Cerebellar cortex (tissue), 1 donor: ENCODE results near the gene TWF2.

Experiments used
- DNase-seq: peaks from one replicate; pipeline ENCODE4 v3.0.0-alpha.2; 2015; ENCODE audit warnings: low spot score

TWF2 gene

DNA sequence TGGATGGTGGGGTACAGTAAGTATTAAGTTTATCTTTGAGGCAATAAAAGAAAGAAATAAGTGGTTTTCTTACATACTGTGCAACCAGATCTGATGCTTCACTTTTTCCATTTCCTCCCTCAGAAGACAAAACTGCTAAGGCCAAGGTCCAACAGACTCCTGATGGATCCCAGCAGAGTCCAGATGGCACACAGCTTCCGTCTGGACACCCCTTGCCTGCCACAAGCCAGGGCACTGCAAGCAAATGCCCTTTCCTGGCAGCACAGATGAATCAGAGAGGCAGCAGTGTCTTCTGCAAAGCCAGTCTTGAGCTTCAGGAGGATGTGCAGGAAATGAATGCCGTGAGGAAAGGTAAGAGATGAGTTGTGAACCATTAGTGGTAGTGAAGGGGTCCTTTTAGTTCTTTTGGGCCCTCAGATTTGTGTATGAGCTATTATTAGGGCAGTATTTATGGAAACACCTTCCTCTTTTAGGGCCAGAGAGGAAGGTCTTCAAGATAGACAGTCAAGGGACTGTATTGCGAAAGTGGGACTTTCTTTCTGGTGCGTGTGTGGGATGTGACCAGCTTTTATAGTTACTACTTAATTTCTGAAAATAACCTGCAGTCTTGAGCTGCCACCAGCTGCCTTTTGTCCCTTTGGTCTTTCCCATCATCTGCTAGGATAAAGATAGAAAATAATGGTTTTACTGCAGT, 36.4 kb downstream of the TWF2 start:
- DNase-seq: peak; percentile 97

DNA sequence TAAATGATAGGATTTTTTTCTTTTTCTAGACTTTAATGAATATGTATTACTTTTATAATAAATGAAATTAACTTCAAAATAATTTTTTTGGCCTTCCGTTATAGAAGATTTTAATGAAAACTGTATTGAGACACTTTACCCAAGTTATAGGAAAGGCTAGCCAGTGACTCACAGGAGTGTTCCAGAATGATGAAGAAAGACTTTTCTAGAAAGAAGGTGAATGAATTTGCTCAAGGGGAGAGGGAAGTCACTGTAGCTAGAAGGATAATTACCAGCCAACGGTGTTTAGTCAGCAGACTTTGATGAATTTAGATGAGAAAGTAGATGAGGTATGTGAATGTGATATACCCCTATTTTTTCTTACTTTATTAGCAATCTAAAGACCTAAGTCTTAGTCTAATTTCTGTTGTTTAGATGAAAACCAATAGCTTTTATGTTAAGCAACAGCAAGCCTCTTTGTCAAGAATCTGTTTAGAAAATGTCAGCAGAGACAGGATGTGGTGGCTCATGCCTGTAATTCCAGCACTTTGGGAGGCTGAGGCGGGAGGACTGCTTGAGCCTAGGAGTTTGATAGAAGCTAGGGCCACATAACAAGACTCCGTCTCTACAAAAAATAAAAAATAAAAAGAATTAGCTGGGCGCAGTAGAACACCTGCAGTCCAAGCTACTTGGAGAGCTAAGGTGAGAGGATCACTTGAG, 37.8 kb downstream of the TWF2 start:
- no peak for DNase-seq

GRCh38 chr3:52198643-52199608, 40.0 kb downstream of the TWF2 start:
- DNase-seq: no peak

GRCh38 chr3:52197842-52198625, 40.9 kb downstream of the TWF2 start, which contains the start of gene ALAS1:
ALAS1 (plus strand) TSS chr3:52198160; CDS start chr3:52199242, 1,082 bp downstream.
- peak; percentile 85 for DNase-seq

GRCh38 chr3:52197499-52197841, 41.5 kb downstream of the TWF2 start:
- no peak for DNase-seq

DNA sequence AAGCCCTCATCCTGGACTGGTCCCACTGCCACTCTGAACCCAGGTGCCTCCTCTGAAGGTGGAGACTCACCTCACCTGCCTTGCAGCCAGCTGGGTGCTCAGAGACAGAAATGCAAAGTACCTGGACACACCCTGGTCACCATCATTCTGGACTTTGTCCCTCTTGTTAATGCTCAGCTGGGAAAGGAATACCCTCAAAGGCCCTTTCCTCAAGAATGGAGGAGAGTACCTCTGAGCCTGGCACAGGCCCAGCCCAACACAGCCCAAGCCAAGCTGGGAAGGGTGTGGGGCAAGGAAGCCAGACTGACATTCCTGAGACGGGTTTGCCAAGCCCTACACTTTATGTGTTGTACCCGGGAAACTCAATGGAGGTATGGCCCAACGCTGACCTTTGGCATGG, 42.0 kb downstream of the TWF2 start:
- DNase-seq: no peak

DNA sequence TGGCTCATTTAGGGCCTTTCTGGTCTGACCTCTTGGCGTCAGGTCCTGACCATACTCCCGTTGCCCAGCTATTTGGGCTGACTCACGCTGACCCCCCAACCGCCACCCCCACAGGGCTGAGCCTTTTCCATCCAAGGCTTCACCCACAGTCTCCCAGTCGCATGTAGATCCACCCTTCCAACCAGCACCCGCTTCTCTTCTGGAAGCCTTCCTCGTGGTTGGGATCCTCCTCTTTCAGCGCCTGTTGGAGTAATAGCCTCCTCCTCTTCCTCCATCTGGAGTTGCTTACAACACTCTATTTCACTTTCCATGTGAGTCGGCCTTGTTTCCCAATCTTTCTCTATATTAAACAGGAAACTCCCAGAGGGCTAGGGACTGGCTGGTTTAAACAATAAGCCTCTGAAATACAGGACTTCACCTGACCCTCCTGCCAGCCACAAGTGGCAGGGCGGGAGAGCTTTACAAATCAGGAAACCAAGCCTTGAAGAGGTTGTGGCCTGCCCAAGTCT, 43.1 kb downstream of the TWF2 start:
- DNase-seq: no peak

DNA sequence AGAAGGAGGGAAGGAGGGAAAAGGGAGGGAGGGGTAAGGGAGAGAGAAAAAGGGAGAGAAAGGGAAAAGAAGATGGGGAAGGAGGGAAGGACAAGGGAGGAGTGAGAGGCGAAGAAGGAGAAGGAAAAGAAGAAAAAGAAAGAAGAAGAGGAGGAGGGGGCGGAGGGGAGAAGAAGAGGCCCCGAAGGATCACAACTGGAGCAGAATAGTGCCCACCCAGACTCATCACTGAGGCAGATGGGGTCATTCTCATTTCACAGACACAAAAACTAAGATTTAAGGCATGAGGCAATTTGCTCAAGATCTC, 43.7 kb downstream of the TWF2 start:
- DNase-seq: no peak

GRCh38 chr3:52194485-52195290, 44.3 kb downstream of the TWF2 start:
- DNase-seq: no peak

GRCh38 chr3:52193065-52193464, 45.9 kb downstream of the TWF2 start:
- no peak for DNase-seq

- no peak for DNase-seq
These were observed 47.3 kb downstream of the TWF2 start for GRCh38 chr3:52191663-52192062.

GRCh38 chr3:52190294-52191074, 48.5 kb downstream of the TWF2 start:
- DNase-seq: no peak

DNA sequence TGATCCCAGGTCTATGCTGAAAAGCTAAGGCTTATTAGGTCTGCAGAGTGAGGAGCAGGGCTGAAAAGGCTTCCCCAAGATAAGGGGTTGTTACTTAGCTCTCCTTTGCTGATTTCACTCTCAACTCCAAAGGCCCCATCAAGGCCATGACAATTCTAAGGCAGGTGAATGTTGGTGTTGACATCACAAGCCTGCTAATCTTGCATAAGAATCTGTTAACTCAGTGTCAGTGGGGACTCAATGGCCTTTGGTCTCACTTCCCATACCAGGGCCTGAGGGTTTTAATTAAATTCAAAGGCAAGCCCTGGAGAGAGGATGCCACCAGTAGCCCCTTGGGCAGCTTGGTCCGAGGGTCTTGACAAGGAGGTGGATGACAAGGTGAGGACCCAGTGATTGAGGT, 50.4 kb downstream of the TWF2 start:
- no peak for DNase-seq

DNA sequence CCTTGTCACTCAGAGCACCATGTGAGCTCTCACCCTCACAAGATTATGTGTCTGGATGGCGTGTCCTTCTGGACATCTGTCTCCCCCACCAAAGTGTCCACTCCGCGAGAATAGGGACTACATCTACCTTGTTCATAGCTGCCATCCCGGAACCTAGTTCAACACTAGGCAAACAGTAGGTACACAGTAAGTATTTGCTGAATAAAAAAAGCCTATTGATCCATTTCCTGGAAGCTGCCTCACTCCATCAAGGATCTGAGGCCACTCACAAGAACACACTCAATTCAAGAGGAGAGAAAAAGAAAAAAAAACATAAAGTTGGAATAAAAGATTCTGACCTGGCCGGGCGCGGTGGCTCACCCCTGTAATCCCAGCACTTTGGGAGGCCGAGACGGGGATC, 52.2 kb downstream of the TWF2 start:
- no peak for DNase-seq

DNA sequence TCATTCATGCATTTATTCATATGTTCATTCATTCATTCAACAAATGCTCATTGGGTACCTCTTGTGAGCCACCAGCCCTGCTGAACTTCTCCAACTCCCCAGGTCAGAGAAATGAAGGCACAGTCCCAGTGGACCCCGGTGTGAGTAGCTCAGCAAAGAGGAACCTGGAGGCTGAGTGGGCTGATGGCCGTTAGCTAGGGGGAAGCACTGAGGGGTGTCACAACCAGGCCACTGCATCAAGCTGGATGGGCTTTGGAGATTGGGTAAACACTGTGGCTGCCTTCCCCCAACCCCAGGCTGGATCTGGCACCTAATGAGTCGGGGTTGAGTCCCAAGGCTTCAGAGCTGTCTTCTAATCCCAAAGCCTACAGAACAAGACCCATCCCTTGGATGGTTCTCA, 53.1 kb downstream of the TWF2 start:
- DNase-seq: no peak

DNA sequence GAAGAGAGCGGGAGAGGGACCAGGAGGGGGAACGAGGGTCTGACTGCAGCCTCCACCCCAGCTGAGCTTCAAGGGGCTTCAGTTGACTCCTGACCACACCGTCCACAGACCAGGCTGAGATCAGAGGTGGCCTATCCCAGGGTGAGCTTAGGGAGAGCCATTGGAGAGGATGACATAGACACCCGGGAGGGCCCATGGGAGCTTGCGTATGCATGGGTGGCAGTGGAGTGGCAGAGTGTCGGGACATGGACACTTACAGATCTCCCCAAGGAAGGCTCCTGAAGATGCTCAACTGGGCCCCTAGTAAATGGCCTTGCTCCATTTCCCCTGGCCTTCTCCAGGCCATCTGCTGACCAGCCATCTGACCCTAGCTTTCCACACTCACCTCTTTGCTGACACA, 53.6 kb downstream of the TWF2 start:
- DNase-seq: no peak

DNA sequence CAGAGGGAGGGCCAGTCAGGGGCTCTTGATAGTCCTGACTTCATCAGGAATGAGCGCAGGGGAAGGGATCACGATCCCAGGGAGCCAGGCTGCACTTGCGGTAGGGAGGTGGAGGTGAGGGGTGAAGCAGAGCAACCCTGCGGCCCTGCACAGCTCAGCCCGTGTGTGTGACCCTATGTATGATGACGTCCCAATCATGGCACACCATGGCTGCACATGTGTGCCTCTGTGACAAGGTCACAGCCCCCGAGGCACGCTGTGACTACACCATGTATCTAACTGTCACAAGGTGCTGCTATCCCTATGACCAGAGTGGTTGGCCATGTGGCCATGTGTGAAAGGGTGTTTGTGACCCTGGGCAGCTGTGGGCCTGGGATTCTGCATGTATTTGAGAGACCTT, 54.3 kb downstream of the TWF2 start:
- DNase-seq: no peak

- DNase-seq: no peak
These were observed 55.0 kb downstream of the TWF2 start for GRCh38 chr3:52183786-52184445.

DNA sequence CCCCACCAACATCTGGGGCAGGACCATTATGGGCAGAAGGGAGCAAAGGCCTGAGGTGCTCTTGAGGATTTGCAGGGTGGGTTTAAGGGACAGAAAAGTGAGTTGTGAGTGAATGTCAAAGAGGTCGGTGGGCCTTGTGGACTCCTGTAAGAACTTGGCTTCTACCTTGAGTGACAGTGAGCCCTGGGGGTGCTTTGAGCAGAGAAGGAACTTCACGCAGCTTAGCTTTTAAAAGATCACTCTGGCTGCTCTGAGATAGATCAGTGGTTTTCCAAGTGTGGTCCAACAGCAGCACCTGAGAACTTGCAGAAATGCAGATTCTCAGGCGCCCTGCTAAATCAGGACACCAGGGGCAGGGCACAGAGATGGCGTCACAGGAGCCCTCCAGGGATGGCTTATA, 56.3 kb downstream of the TWF2 start:
- no peak for DNase-seq

DNA sequence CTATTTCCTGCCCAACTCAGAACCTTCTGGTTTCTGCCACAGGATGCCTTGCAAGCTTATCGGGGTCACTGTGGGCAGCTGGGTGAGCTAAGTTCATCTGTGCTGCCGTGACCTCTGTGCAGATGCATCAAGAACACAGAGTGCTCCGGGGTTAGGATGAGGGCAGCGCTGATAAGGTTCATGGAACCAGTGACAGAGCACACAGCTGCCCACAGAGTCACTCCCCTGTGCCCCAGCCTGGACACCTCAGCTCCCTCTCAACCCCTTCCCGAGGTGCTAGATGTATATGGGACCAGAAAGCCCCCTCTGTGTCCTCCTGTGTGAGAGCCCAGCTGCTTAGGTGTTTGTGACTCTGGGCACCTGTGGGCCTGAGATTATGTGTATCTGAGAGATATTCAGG, 56.8 kb downstream of the TWF2 start:
- DNase-seq: no peak
